Measurements from ENCODE around the gene ACTRT2.

GRCh38 chr1:3061981-3062615 is 40.8 kb downstream of the ACTRT2 start:
- TF ChIP-seq POLR2A (IDR thresholded peaks at IDR 0.05; ENCODE audit: low read length) (no peak), GATA1 (IDR thresholded peaks at IDR 0.05; ENCODE audit: low read depth, low read length) (no peak)
